Right lobe of liver (tissue), 4 donors: ENCODE results near the gene CBLN3.

Source experiments
- CTCF ChIP-seq, 4 donors: fragments of 200-600 bp in 3 of 4; fragments of 450-650 bp in 1 of 4; IDR thresholded peaks; one replicate each; pipeline versions ENCODE4 v1.5.1 to v1.8.0; 2016 to 2022; ENCODE audit warnings: antibody characterized with exemption in 4 of 4, mild to moderate bottlenecking in 2 of 4
- POLR2A ChIP-seq: fragments of 450-650 bp; IDR thresholded peaks from one replicate; pipeline ENCODE4 v1.6.1; 2017; ENCODE audit warnings: antibody characterized with exemption, mild to moderate bottlenecking
- donor health status: DM: no; HTN: no; CAD: no.
- donor health status: DM: no; HTN: no; CAD: no.
- donor health status: DM: no; HTN: yes; CAD: no.

GRCh38 chr14:24390701-24391468 lies 38.6 kb downstream of the CBLN3 start:
- TF ChIP-seq CTCF (IDR thresholded peaks at IDR 0.05) (no peak), POLR2A (no peak)
